Measurements from ENCODE around the gene CD4.

Gene CD4

DNA sequence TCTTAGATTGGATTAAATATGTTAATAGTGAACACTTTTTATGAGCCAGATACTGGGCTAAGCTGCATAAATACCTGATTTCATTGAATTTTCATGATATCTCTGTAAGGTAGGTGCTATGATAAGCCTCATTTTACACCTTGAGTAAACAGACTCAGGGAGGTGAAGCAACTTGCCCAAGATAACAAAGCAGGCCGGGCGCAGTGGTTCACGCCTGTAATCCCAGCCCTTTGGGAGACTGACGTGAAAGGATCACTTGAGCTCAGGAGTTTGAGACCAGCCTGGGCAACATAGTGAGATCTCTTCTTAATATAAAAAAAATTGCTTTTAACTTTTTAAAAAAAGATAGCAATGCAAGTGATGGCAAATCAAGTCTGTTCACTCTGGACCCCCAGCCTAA lies 52.7 kb downstream of the CD4 start:
- TF ChIP-seq GATA3 (IDR thresholded peaks at IDR 0.05; ENCODE audit: low read depth, low read length) (no peak), GATA2 (IDR thresholded peaks at IDR 0.05; ENCODE audit: low read depth, low read length) (no peak)

GRCh38 chr12:6843118-6843902 lies 54.0 kb downstream of the CD4 start:
- no peak for TF ChIP-seq GATA2 (IDR thresholded peaks at IDR 0.05; ENCODE audit: low read depth, low read length)
- TF ChIP-seq GATA3 (IDR thresholded peaks at IDR 0.05; ENCODE audit: low read depth, low read length): no peak

DNA sequence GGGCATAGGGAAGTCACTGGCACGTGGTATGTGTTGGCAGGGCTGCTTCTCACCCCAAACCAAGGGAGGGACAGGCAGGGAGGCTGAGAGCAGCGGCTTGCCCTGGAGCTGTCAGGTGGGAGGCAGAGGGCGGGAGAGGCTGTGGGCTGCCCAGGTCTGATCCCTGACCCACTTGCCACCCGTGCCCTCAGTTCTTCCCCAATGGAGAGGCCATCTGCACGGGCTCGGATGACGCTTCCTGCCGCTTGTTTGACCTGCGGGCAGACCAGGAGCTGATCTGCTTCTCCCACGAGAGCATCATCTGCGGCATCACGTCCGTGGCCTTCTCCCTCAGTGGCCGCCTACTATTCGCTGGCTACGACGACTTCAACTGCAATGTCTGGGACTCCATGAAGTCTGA lies 56.1 kb downstream of the CD4 start:
- TF ChIP-seq GATA2 (IDR thresholded peaks at IDR 0.05; ENCODE audit: low read depth, low read length) (no peak), GATA3 (IDR thresholded peaks at IDR 0.05; ENCODE audit: low read depth, low read length) (no peak)

- no peak for TF ChIP-seq GATA3 (IDR thresholded peaks at IDR 0.05; ENCODE audit: low read depth, low read length)
- TF ChIP-seq GATA2 (IDR thresholded peaks at IDR 0.05; ENCODE audit: low read depth, low read length): no peak
Observed at GRCh38 chr12:6846316-6846869, 57.1 kb downstream of the CD4 start.

DNA sequence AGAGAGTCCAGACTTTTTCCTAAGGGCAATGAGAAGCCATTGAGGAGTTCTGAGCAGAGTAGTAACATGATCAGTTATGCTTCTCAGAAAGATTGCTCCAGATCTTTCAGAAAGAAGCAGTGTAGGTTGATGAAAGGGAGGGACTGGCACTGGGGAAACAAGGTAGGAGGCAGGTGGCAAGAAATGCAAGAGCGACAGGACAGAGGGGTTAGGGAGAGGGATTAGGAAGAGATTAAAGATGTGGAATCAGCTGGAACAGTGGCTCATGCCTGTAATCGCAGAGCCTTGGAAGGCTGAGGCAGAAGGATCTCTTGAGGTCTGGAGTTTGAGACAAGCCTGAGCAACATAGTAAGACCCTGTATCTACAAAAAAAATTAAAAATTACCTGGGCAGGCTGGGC lies 58.3 kb downstream of the CD4 start:
- TF ChIP-seq GATA3 (IDR thresholded peaks at IDR 0.05; ENCODE audit: low read depth, low read length) (no peak), GATA2 (IDR thresholded peaks at IDR 0.05; ENCODE audit: low read depth, low read length) (no peak)

- TF ChIP-seq GATA3 (IDR thresholded peaks at IDR 0.05; ENCODE audit: low read depth, low read length) (no peak), GATA2 (IDR thresholded peaks at IDR 0.05; ENCODE audit: low read depth, low read length) (no peak)
Observed at GRCh38 chr12:6849427-6849826, 60.1 kb downstream of the CD4 start.

- TF ChIP-seq GATA3 (IDR thresholded peaks at IDR 0.05; ENCODE audit: low read depth, low read length) (no peak), GATA2 (IDR thresholded peaks at IDR 0.05; ENCODE audit: low read depth, low read length) (no peak)
Observed at GRCh38 chr12:6849976-6850560, 60.7 kb downstream of the CD4 start.

- TF ChIP-seq GATA3 (IDR thresholded peaks at IDR 0.05; ENCODE audit: low read depth, low read length): no peak
- TF ChIP-seq GATA2 (IDR thresholded peaks at IDR 0.05; ENCODE audit: low read depth, low read length): no peak
Observed at GRCh38 chr12:6850796-6851152, 61.4 kb downstream of the CD4 start.

DNA sequence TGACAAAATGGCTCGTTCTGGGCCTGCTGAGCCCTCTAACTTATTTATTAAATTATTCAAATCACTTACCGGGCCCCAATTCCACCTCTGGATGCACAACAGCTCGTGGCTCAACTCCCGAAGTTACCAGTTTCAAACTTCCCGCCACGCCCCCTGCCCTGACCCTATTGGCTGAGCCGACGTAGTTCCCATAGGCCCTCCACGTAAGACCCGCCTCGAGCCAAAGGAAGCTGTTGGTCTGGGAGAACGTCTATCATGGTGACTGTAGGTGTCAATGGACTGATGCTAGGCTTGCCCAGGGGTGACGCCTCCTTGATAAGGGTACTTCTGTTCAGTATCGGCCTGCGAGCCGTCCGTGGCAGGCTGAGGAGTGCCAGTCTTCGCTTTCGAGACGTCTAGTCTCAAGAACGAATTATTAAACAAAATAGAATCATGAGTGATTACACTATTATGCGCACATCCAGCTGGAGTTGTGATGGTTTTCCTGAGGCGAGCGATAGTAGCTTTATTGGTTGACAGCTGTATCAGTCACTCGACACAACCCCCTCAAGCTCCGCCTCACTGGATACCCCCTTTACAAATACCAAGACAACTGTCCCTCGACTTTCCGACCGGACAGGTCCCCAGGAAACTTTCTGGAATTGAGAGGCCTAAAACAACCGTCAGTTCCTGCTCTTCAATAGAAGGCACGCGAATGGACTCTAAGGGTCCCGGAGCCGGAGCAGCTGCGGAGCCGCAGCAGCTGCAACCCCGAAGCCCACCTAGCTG lies 62.0 kb downstream of the CD4 start, which contains the start of gene CDCA3:
TSS of gene CDCA3 (minus strand) at position 134 of the 768 bp plus-strand sequence. CDS start 334 bp downstream, outside the sequence.
- TF ChIP-seq GATA2 (IDR thresholded peaks at IDR 0.05; ENCODE audit: low read depth, low read length): no peak
- TF ChIP-seq GATA3 (IDR thresholded peaks at IDR 0.05; ENCODE audit: low read depth, low read length): no peak

- TF ChIP-seq GATA2 (IDR thresholded peaks at IDR 0.05; ENCODE audit: low read depth, low read length) (no peak), GATA3 (IDR thresholded peaks at IDR 0.05; ENCODE audit: low read depth, low read length) (no peak)
Observed at GRCh38 chr12:6851921-6852650, 62.8 kb downstream of the CD4 start, which contains the start of gene USP5. TSS of gene USP5 (plus strand) at chr12:6852150. CDS start at chr12:6852180, 30 bp downstream.

DNA sequence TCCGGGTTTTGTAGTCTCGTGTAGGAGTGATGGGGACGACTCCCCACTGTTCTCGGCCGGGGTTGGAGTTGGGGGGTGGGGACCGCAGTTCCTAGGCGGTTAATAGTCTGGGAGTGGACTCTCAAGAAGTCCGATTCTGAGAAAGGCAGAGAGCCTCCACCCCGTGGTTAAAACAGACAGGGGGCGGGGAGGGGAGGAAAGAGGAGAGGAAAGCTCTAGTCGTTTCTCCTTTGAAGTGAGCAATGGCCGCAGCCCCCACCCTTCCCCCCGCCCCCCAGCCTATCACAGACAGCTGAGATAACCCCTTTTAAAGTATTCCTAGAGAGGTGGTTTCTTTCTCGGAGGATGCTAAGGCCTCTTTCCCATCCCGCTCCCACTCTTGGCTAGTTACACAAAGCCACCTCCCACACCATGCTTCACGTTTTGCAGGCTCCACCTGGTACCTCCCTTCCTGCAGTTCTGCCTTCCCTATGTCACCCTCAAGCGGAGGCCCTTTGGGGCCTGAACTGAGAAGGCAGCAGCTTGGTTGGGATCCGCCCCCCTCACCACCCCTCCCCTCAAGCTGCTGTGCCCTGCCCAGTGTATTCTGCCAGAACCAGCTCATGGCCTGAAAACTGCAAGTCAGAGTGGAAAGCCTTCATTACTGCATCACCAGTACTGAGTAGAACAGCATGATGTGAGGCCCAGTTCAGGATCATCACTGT lies 63.5 kb downstream of the CD4 start:
- TF ChIP-seq GATA3 (IDR thresholded peaks at IDR 0.05; ENCODE audit: low read depth, low read length): no peak
- no peak; the same call in 1 of the 2 replicates for TF ChIP-seq GATA2 (IDR thresholded peaks at IDR 0.05; ENCODE audit: low read depth, low read length)

- TF ChIP-seq GATA3 (IDR thresholded peaks at IDR 0.05; ENCODE audit: low read depth, low read length) (no peak), GATA2 (IDR thresholded peaks at IDR 0.05; ENCODE audit: low read depth, low read length) (no peak)
Observed at GRCh38 chr12:6853626-6854025, 64.3 kb downstream of the CD4 start.

DNA sequence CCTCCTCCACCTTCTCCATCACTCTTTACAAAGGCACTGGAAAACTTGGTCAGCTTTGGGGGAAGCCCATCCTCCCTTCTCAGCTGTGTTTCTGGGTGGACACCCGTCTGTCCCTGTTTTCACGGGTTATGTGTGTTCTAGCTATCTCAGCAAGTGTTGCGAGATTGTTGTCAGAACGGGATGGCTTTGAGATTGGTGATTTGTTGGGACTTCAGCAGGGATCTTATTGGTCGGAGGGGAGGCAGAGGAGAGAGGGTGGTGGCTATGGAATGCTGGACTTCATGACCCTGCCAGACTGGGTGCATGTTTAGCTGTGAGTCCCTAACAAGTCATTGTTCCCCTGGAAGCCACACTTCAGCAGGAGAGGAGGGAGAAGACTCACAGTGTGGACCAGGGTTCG lies 64.7 kb downstream of the CD4 start:
- no peak for TF ChIP-seq GATA2 (IDR thresholded peaks at IDR 0.05; ENCODE audit: low read depth, low read length)
- no peak for TF ChIP-seq GATA3 (IDR thresholded peaks at IDR 0.05; ENCODE audit: low read depth, low read length)

Measured in SH-SY5Y (cell line).